Common myeloid progenitor, CD34-positive (primary cell): ENCODE measurements around the gene BFSP1.

Experiments used
- CTCF ChIA-PET: fragments of 350-600 bp; sonication (Branson Sonifier 250); formaldehyde crosslinking; loops from one replicate; lab custom pipeline; 2021; ENCODE audit warnings: antibody characterized with exemption; lab: Charles Lee
- POLR2A ChIA-PET: fragments of 350-600 bp; sonication (Branson Sonifier 250); formaldehyde crosslinking; loops from one replicate; lab custom pipeline; 2021; ENCODE audit warnings: antibody characterized with exemption; lab: Charles Lee
- DNase-seq, 3 donors: peaks; one replicate each; pipeline versions ENCODE4 v3.0.0 to v3.0.0-alpha.2; 2013
- H3K27ac ChIP-seq, 2 experiments: 1 replicate in 1 of 2; 2 replicates in 1 of 2; pipeline ENCODE4 v1.7.0; 2013; ENCODE audit warnings: inconsistent platforms in 2 of 2, low read length in 2 of 2, mild to moderate bottlenecking in 2 of 2, low read depth in 1 of 2, moderate library complexity in 1 of 2; ENCODE audit not compliant: severe bottlenecking in 2 of 2, insufficient read depth in 1 of 2, poor library complexity in 1 of 2
- H3K27me3 ChIP-seq, 5 experiments: replicated peaks in 2 of 5; 1 replicate in 3 of 5; 2 replicates in 2 of 5; pipeline versions ENCODE4 v1.6.1 to v1.7.0; 2013; ENCODE audit warnings: low read length in 4 of 5, mild to moderate bottlenecking in 2 of 5, moderate library complexity in 2 of 5, inconsistent platforms in 1 of 5; ENCODE audit not compliant: insufficient read depth in 5 of 5, control insufficient read depth in 4 of 5
- H3K36me3 ChIP-seq, 4 experiments: 1 replicate in 2 of 4; 2 replicates in 2 of 4; pipeline versions ENCODE4 v1.6.1 to v1.7.0; 2013; ENCODE audit warnings: low read length in 3 of 4, control low read depth in 1 of 4, mild to moderate bottlenecking in 1 of 4; ENCODE audit not compliant: control insufficient read depth in 4 of 4, insufficient read depth in 4 of 4
- H3K4me1 ChIP-seq, 4 experiments: 1 replicate in 3 of 4; 2 replicates in 1 of 4; pipeline versions ENCODE4 v1.6.1 to v1.7.1; 2013; ENCODE audit warnings: low read length in 3 of 4, mild to moderate bottlenecking in 3 of 4, control low read depth in 1 of 4, inconsistent platforms in 1 of 4, moderate library complexity in 1 of 4; ENCODE audit not compliant: control insufficient read depth in 4 of 4, insufficient read depth in 4 of 4; ENCODE audit errors: control extremely low read depth in 1 of 4
- H3K4me3 ChIP-seq, 7 experiments: 1 replicate in 4 of 7; 2 replicates in 3 of 7; pipeline versions ENCODE4 v1.5.1 to v1.7.0; 2013; ENCODE audit warnings: mild to moderate bottlenecking in 7 of 7, low read length in 6 of 7, moderate library complexity in 6 of 7, inconsistent platforms in 2 of 7, low read depth in 2 of 7, control low read depth in 1 of 7; ENCODE audit not compliant: insufficient read depth in 4 of 7, control insufficient read depth in 1 of 7; ENCODE audit errors: extremely low read depth in 1 of 7
- H3K9me3 ChIP-seq, 5 experiments: 1 replicate in 4 of 5; 2 replicates in 1 of 5; pipeline versions ENCODE4 v1.6.1 to v1.7.1; 2013; ENCODE audit warnings: low read length in 4 of 5, mild to moderate bottlenecking in 2 of 5, inconsistent platforms in 1 of 5, low read depth in 1 of 5, moderate library complexity in 1 of 5; ENCODE audit not compliant: control insufficient read depth in 4 of 5, insufficient read depth in 2 of 5; ENCODE audit errors: control extremely low read depth in 1 of 5
- WGBS: methylation state at CpG from one replicate; pipeline ENCODE4 v1.1.5; 2013; ENCODE audit not compliant: insufficient coverage; 5-methylcytosine and 5-hydroxymethylcytosine counted together

Gene BFSP1

DNA sequence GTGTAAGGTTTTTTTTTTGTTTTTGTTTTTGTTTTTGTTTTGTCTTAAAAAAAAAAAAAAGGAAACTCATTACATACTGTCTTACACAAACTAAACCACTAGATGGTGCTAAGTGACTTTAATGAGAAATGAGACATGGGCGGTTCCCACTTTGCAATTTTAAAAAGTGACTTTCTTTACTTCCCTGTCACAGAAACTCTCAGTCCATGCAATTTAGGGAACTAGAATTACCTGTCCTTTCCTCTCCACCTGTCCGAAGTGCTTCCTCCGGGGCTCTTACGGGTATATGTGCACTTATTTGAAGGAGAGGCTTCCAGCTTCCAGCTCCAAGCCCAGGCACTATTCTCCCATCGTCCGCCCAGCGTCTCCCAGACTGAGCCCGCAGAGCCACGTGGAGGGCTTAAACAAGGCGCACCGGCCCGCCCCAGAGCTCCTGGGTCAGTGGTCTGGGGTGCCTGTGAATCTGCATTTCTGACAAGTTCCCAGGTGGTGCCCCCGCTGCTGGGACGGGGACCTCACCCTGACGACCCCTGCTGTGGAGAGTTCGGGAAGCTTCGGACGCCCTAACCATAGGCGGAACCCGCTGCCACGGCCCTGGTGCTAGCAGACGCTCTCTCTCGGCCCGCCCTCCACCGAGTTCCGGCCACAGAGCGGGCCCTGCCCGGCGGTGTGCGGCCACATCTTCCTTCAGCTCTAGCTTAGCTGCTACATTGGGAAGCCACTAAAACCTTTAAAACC, 26.1 kb downstream of the BFSP1 start:
- peak overlapping the region; percentile 37 to 80 (median 67) for H3K4me3 ChIP-seq
- ChIA-PET CTCF (interaction anchor here (0.6 to 4.1 kb wide), 27 partner anchors 9 to 771 kb away, joined by 3 to 36 read pairs (median 4); partner anchors contain the start of genes BFSP1 and DSTN), POLR2A (interaction anchor here (0.8 kb wide), 1 partner anchor 240 kb away, joined by 3 read pairs; no protein-coding TSS in a partner anchor)
- H3K27ac ChIP-seq: no peak overlapping the region
- under 1% methylated on average over 22 of the region's 30 CpGs for WGBS
- H3K4me1 ChIP-seq: peaks cover 0 to 38% (median 20%) of the 10 kb centered on the region in 4 experiments
- DNase-seq: peak; percentile 75 to 88 (median 87)
- H3K36me3 ChIP-seq: no peaks in the 10 kb centered on the region
- no peaks in the 10 kb centered on the region for H3K27me3 ChIP-seq
- no peaks in the 10 kb centered on the region for H3K9me3 ChIP-seq

DNA sequence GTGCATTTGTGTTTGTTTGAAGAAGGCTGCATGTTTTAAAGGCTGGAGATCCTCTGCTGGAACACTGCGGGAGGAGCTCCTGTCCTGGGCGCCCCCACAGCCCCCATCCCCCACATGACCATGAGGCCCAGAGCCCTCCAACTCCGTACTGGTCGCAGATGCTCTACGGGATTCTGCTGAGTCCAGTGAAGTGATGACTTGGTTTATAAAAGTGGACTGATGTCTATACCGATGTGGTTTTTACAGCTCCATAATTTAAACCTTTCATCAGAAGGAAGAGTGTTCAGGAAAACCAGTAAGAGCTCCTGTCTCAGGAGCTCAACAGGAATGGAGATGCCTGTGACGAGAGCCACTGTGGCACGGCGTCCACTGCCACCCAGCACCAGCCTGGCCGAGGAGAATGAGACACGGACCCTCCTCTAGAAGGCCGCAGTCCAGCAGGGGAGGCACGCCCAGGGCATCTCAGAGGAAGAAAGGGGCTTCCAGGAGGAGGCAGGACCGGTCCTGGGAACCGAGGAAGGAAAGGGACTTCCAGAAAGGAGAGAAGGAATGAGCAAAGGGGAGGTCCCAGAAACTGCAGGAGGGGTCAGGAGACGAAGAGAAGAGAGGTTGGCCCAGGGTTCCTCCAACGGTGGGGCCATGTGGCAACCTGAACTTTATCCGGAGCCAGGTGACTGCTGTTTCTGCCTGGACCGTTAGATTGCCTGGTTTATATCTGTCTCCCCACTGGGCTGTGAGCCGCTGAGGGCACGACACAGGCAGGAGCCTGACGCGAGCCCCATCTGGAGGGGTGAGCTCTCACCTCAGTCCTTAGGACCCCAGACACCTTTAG, 26.9 kb downstream of the BFSP1 start:
- DNase-seq: no peak
- Histone ChIP-seq H3K9me3 (no peaks in the 10 kb centered on the region), H3K4me3 (peak overlapping the region in 5 of 7 experiments; percentile 19 to 80 (median 67)), H3K27ac (no peak overlapping the region), H3K4me1 (peaks cover 0 to 38% (median 20%) of the 10 kb centered on the region in 4 experiments), H3K36me3 (no peaks in the 10 kb centered on the region), H3K27me3 (no peaks in the 10 kb centered on the region)
- 64% methylated on average over 13 of the region's 23 CpGs for WGBS
- CTCF ChIA-PET: interaction anchor here (0.6 to 4.1 kb wide), 19 partner anchors 9 to 512 kb away, joined by 3 to 36 read pairs (median 4); partner anchors contain the start of gene DSTN
- POLR2A ChIA-PET: no interaction called here

- Histone ChIP-seq H3K27ac (no peak overlapping the region), H3K4me1 (peaks cover 0 to 38% (median 20%) of the 10 kb centered on the region in 4 experiments), H3K9me3 (no peaks in the 10 kb centered on the region), H3K36me3 (no peaks in the 10 kb centered on the region), H3K4me3 (no peak overlapping the region), H3K27me3 (no peaks in the 10 kb centered on the region)
- WGBS: 93% methylated on average over 3 of the region's 6 CpGs
- ChIA-PET CTCF (interaction anchor here (0.6 to 4.1 kb wide), 11 partner anchors 8 to 513 kb away, joined by 3 to 36 read pairs (median 4); no protein-coding TSS in a partner anchor), POLR2A (no interaction called here)
- peak in 1 of 3 donors; percentile 2 for DNase-seq
Measured at GRCh38 chr20:17503301-17504065, 27.7 kb downstream of the BFSP1 start.

GRCh38 chr20:17502105-17502504, 29.1 kb downstream of the BFSP1 start:
- Histone ChIP-seq H3K27me3 (no peaks in the 10 kb centered on the region), H3K4me3 (no peak overlapping the region), H3K4me1 (peaks cover 0 to 31% (median 18%) of the 10 kb centered on the region in 4 experiments), H3K36me3 (no peaks in the 10 kb centered on the region), H3K9me3 (no peaks in the 10 kb centered on the region), H3K27ac (no peak overlapping the region)
- 91% methylated on average over 4 of the region's 4 CpGs for WGBS
- ChIA-PET CTCF (no interaction called here), POLR2A (no interaction called here)
- no peak for DNase-seq

DNA sequence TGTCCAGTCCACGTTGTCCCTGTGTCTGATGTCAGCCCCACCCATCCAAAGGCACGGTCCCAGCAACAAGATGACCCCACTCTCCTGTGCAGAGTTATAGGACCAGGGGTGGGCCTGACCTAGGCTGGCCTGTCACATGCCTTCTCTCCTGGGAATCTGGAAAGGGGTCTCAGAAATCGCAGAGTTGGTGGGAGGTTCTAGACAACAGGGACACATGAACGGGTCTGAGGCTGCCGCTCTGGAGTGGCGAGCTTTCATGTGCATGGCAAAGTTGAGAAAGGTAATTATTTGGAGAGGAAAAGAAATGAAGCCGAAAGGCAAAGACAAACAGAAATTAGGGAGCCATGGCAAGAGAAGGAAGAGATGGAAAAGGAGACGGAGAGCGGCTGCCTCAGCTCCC, 29.5 kb downstream of the BFSP1 start:
- no peaks in the 10 kb centered on the region for H3K27me3 ChIP-seq
- H3K36me3 ChIP-seq: no peaks in the 10 kb centered on the region
- CTCF ChIA-PET: no interaction called here
- 98% methylated on average over 5 of the region's 9 CpGs for WGBS
- H3K4me3 ChIP-seq: no peak overlapping the region
- H3K27ac ChIP-seq: no peak overlapping the region
- peaks cover 0 to 28% (median 17%) of the 10 kb centered on the region in 4 experiments for H3K4me1 ChIP-seq
- DNase-seq: no peak
- no peaks in the 10 kb centered on the region for H3K9me3 ChIP-seq
- POLR2A ChIA-PET: no interaction called here

- DNase-seq: no peak
- ChIA-PET CTCF (no interaction called here), POLR2A (no interaction called here)
- WGBS: 94% methylated on average over 6 of the region's 7 CpGs
- H3K4me3 ChIP-seq: no peak overlapping the region
- peaks cover 0 to 24% (median 14%) of the 10 kb centered on the region in 4 experiments for H3K4me1 ChIP-seq
- H3K27ac ChIP-seq: no peak overlapping the region
- no peaks in the 10 kb centered on the region for H3K9me3 ChIP-seq
- H3K27me3 ChIP-seq: no peaks in the 10 kb centered on the region
- H3K36me3 ChIP-seq: no peaks in the 10 kb centered on the region
Measured at GRCh38 chr20:17500826-17501225, 30.4 kb downstream of the BFSP1 start.
